Caco-2 (cell line): ENCODE results near the gene RAB11FIP4. TPM values are rescaled to one million over a fixed set of nuclear protein-coding genes. Genes with fewer than 3 reads are reported as not detected.

Source experiments
- BruUV-seq: library from RNA; stranded (reverse); fragments of 400-500 nt; replicated peaks from 2 replicates; lab custom pipeline; 2021; lab: Mats Ljungman, UMichigan
- CTCF ChIA-PET: fragments of 300-600 bp; sonication (Branson Sonifier 250); formaldehyde crosslinking; loops from one replicate; lab custom pipeline; 2022; ENCODE audit warnings: antibody characterized with exemption; lab: Charles Lee
- POLR2A ChIA-PET: fragments of 300-600 bp; sonication (Branson Sonifier 250); formaldehyde crosslinking; loops from one replicate; lab custom pipeline; 2022; ENCODE audit warnings: antibody characterized with exemption; lab: Charles Lee
- DNase-seq, 2 experiments: peaks; one replicate each; pipeline versions ENCODE4 v3.0.0 to v3.0.0-alpha.2; 2020 to 2022
- H3K27me3 ChIP-seq: replicated peaks from 2 replicates; pipeline ENCODE4 v1.6.0; 2011; ENCODE audit warnings: low read length; ENCODE audit not compliant: control insufficient read depth, insufficient read depth
- H3K36me3 ChIP-seq: 2 replicates; pipeline ENCODE4 v1.5.1; 2011; ENCODE audit warnings: low read length; ENCODE audit not compliant: control insufficient read depth, insufficient read depth
- H3K4me1 ChIP-seq: fragments of 250-450 bp; sonication (Bioruptor Pico); 2 replicates; pipeline ENCODE4 v1.5.1; 2020; ENCODE audit warnings: mild to moderate bottlenecking
- H3K4me3 ChIP-seq: 2 replicates; pipeline ENCODE4 v1.5.1; 2011; ENCODE audit warnings: low read depth, mild to moderate bottlenecking, control low read depth, low read length
- H3K9me3 ChIP-seq: fragments of 250-450 bp; sonication (Bioruptor Pico); 2 replicates; pipeline ENCODE4 v1.5.1; 2020; ENCODE audit warnings: mild to moderate bottlenecking, moderate library complexity
- H3K27ac Mint-ChIP-seq: one replicate; pipeline ENCODE4 v1.8.0; 2022; ENCODE audit warnings: mixed read lengths; ENCODE audit not compliant: unreplicated experiment
- H3K27me3 Mint-ChIP-seq: one replicate; pipeline ENCODE4 v1.8.0; 2022; ENCODE audit warnings: mixed read lengths; ENCODE audit not compliant: insufficient read depth, unreplicated experiment
- H3K36me3 Mint-ChIP-seq: one replicate; pipeline ENCODE4 v1.8.0; 2022; ENCODE audit warnings: mild to moderate bottlenecking, mixed read lengths; ENCODE audit not compliant: insufficient read depth, unreplicated experiment
- H3K4me1 Mint-ChIP-seq: one replicate; pipeline ENCODE4 v1.8.0; 2022; ENCODE audit warnings: low read depth, mixed read lengths; ENCODE audit not compliant: unreplicated experiment
- H3K4me3 Mint-ChIP-seq: one replicate; pipeline ENCODE4 v1.8.0; 2022; ENCODE audit warnings: mild to moderate bottlenecking, moderate library complexity, mixed read lengths; ENCODE audit not compliant: unreplicated experiment
- H3K9me3 Mint-ChIP-seq: one replicate; pipeline ENCODE4 v1.8.0; 2022; ENCODE audit warnings: mixed read lengths; ENCODE audit not compliant: unreplicated experiment
- CTCF ChIP-seq, 2 experiments: fragments of 200-600 bp in 1 of 2; IDR thresholded peaks; 1 replicate in 1 of 2; 2 replicates in 1 of 2; pipeline versions ENCODE4 v1.5.1 to v1.8.0; 2011 to 2022; ENCODE audit warnings: antibody characterized with exemption in 1 of 2, control low read depth in 1 of 2, inconsistent platforms in 1 of 2, low read depth in 1 of 2, low read length in 1 of 2, mild to moderate bottlenecking in 1 of 2, moderate library complexity in 1 of 2; ENCODE audit not compliant: insufficient read depth in 1 of 2, severe bottlenecking in 1 of 2, unreplicated experiment in 1 of 2
- intact Hi-C: fragments of 100-400 bp; cut with micrococcal nuclease; formaldehyde crosslinking; loops from one replicate; pipeline ENCODE4 v1.10.0; 2022; ENCODE audit not compliant: unreplicated experiment
- total RNA-seq: library from RNA; stranded (reverse); gene quantifications from 2 replicates; pipeline ENCODE4 v1.2.3, GENCODE V29; 2022

The RAB11FIP4 gene
- total RNA-seq, 1 experiment from 2014 or later, result 90.3 TPM

GRCh38 chr17:31487648-31488263 lies 96.3 kb downstream of the RAB11FIP4 start:
- CTCF ChIA-PET, result interaction anchor here (0.5 to 1.9 kb wide), 14 partner anchors 8 to 718 kb away, joined by 3 to 22 read pairs (median 4); no protein-coding TSS in a partner anchor
- H3K4me1 ChIP-seq, result peaks cover 33% of the 10 kb centered on the region
- no peaks in the 10 kb centered on the region for H3K9me3 ChIP-seq
- no peaks in the 10 kb centered on the region for H3K27me3 Mint-ChIP-seq
- peak overlapping the region; percentile 86 for H3K4me3 Mint-ChIP-seq
- no peaks in the 10 kb centered on the region for H3K27me3 ChIP-seq
- POLR2A ChIA-PET, result interaction anchor here (0.5 to 1.8 kb wide), 24 partner anchors 9 to 718 kb away, joined by 3 to 24 read pairs (median 5); partner anchors contain the start of genes NF1 and UTP6
- no TSS peak for BruUV-seq
- H3K27ac Mint-ChIP-seq, result peak overlapping the region; percentile 97
- H3K36me3 Mint-ChIP-seq, result peaks cover 14% of the 10 kb centered on the region
- no peaks in the 10 kb centered on the region for H3K9me3 Mint-ChIP-seq
- intact Hi-C loops, result loop anchor here (1.0 to 5.0 kb wide), 4 partner anchors 9 to 50 kb away; no protein-coding TSS in a partner anchor
- peak in 1 of 2 experiments; percentile 40 for TF ChIP-seq CTCF (IDR thresholded peaks at IDR 0.05; ENCODE audit: insufficient read depth in 1 of 2, low read depth in 1 of 2, low read length in 1 of 2, severe bottlenecking in 1 of 2, unreplicated experiment in 1 of 2)
- H3K36me3 ChIP-seq, result 0 out of 2 replicates have a peak, but pooled peaks cover 1% of the 10 kb centered on the region
- DNase-seq, result peak; percentile 95 to 96
- H3K4me3 ChIP-seq, result peak overlapping the region; percentile 84
- peaks cover 45% of the 10 kb centered on the region for H3K4me1 Mint-ChIP-seq

- H3K4me1 ChIP-seq, result peaks cover 40% of the 10 kb centered on the region
- peak overlapping the region; percentile 84 for H3K4me3 ChIP-seq
- ChIA-PET CTCF (interaction anchor here (0.5 to 1.9 kb wide), 9 partner anchors 9 to 387 kb away, joined by 3 to 22 read pairs (median 6); no protein-coding TSS in a partner anchor), POLR2A (interaction anchor here (0.5 to 1.8 kb wide), 13 partner anchors 8 to 394 kb away, joined by 3 to 24 read pairs (median 5); partner anchors contain the start of gene NF1)
- H3K4me3 Mint-ChIP-seq, result peak overlapping the region; percentile 86
- peaks cover 14% of the 10 kb centered on the region for H3K36me3 Mint-ChIP-seq
- no peaks in the 10 kb centered on the region for H3K27me3 Mint-ChIP-seq
- H3K4me1 Mint-ChIP-seq, result peaks cover 46% of the 10 kb centered on the region
- TF ChIP-seq CTCF (IDR thresholded peaks at IDR 0.05; ENCODE audit: insufficient read depth in 1 of 2, low read depth in 1 of 2, low read length in 1 of 2, severe bottlenecking in 1 of 2, unreplicated experiment in 1 of 2), result no peak
- no peaks in the 10 kb centered on the region for H3K9me3 ChIP-seq
- DNase-seq, result peak in 1 of 2 experiments; percentile 52
- no TSS peak for BruUV-seq
- H3K27ac Mint-ChIP-seq, result peak overlapping the region; percentile 95
- 0 out of 2 replicates have a peak, but pooled peaks cover 1% of the 10 kb centered on the region for H3K36me3 ChIP-seq
- H3K27me3 ChIP-seq, result no peaks in the 10 kb centered on the region
- H3K9me3 Mint-ChIP-seq, result no peaks in the 10 kb centered on the region
- intact Hi-C loops, result loop anchor here (2.0 to 5.0 kb wide), 2 partner anchors 28 to 51 kb away; no protein-coding TSS in a partner anchor
Measured at GRCh38 chr17:31488264-31488981, 96.9 kb downstream of the RAB11FIP4 start.

GRCh38 chr17:31488982-31489294 lies 97.5 kb downstream of the RAB11FIP4 start:
- ChIA-PET CTCF (interaction anchor here (0.8 to 1.9 kb wide), 8 partner anchors 9 to 38 kb away, joined by 3 to 22 read pairs (median 6); no protein-coding TSS in a partner anchor), POLR2A (interaction anchor here (1.2 to 1.8 kb wide), 3 partner anchors 10 to 32 kb away, joined by 8 to 24 read pairs (median 10); no protein-coding TSS in a partner anchor)
- Mint-ChIP-seq H3K4me1 (peaks cover 52% of the 10 kb centered on the region), H3K27ac (peak overlapping the region; percentile 95), H3K27me3 (no peaks in the 10 kb centered on the region), H3K4me3 (peak overlapping the region; percentile 86), H3K9me3 (no peaks in the 10 kb centered on the region), H3K36me3 (peaks cover 14% of the 10 kb centered on the region)
- intact Hi-C loops, result loop anchor here (1.0 to 5.0 kb wide), 4 partner anchors 9 to 52 kb away; no protein-coding TSS in a partner anchor
- Histone ChIP-seq H3K4me1 (peaks cover 45% of the 10 kb centered on the region), H3K9me3 (no peaks in the 10 kb centered on the region), H3K36me3 (0 out of 2 replicates have a peak, but pooled peaks cover 1% of the 10 kb centered on the region), H3K4me3 (peak overlapping the region; percentile 84), H3K27me3 (no peaks in the 10 kb centered on the region)
- no TSS peak for BruUV-seq
- DNase-seq, result peak in 1 of 2 experiments; percentile 44
- no peak for TF ChIP-seq CTCF (IDR thresholded peaks at IDR 0.05; ENCODE audit: insufficient read depth in 1 of 2, low read depth in 1 of 2, low read length in 1 of 2, severe bottlenecking in 1 of 2, unreplicated experiment in 1 of 2)
